Measurements from ENCODE around the gene CREB3L2. TPM values are rescaled to one million over a fixed set of nuclear protein-coding genes. Genes with fewer than 3 reads are reported as not detected.

CREB3L2 gene
- polyA plus RNA-seq, 3 donors, result 6.9 to 12.9 (median 11.9) TPM

- Histone ChIP-seq H4K20me1 (ENCODE audit: insufficient read depth, low read length) (peaks cover 19% of the 10 kb centered on the region), H2AFZ (ENCODE audit: insufficient read depth, low read depth, low read length, poor library complexity, severe bottlenecking) (peak overlapping the region; percentile 27), H3K27ac (ENCODE audit: low read depth in 1 of 2, low read length in 2 of 2) (peak overlapping the region; percentile 6 to 93), H3K79me2 (ENCODE audit: insufficient read depth, low read length) (peaks cover 88% of the 10 kb centered on the region), H3K4me3 (replicated peaks in 1 of 3; ENCODE audit: low read depth in 2 of 3, low read length in 3 of 3) (peak overlapping the region in 1 of 3 experiments; percentile 59), H3K4me1 (ENCODE audit: control insufficient read depth in 1 of 2, insufficient read depth in 2 of 2, low read length in 2 of 2) (peaks cover 43 to 51% of the 10 kb centered on the region in 2 donors), H3K27me3 (ENCODE audit: control insufficient read depth in 2 of 2, insufficient read depth in 2 of 2, low read length in 2 of 2) (no peaks in the 10 kb centered on the region), H3K9me3 (replicated peaks in 1 of 2; ENCODE audit: control insufficient read depth in 1 of 2, insufficient read depth in 1 of 2, low read length in 2 of 2) (no peaks in the 10 kb centered on the region), H3K9ac (ENCODE audit: insufficient read depth, low read length, poor library complexity, severe bottlenecking) (peak overlapping the region; percentile 7), H3K4me2 (replicated peaks; ENCODE audit: extremely low read depth, low read length, poor library complexity, severe bottlenecking) (peak overlapping the region; percentile 67), H3K36me3 (replicated peaks in 1 of 2; ENCODE audit: control insufficient read depth in 1 of 2, insufficient read depth in 2 of 2, low read length in 2 of 2) (peaks cover 0 to 6% of the 10 kb centered on the region in 2 donors)
- intact Hi-C loops (cut with micrococcal nuclease), result no loop called here
- Mint-ChIP-seq H3K9me3 (peaks cover 0 to 2% (median 0%) of the 10 kb centered on the region in 7 donors), H3K4me3 (peak overlapping the region in 1 of 2 donors; percentile 31), H3K36me3 (peaks cover 2 to 5% of the 10 kb centered on the region in 2 donors), H3K27me3 (ENCODE audit: low read depth in 3 of 3) (no peaks in the 10 kb centered on the region), H3K27ac (peak overlapping the region; percentile 8 to 85 (median 66)), H3K4me1 (peaks cover 56% of the 10 kb centered on the region)
- peak in 1 of 3 donors; percentile 5 for DNase-seq
- TF ChIP-seq CTCF (IDR thresholded peaks at IDR 0.05), result no peak
- WGBS (ENCODE audit: insufficient coverage), result 59% methylated on average over 6 of the region's 11 CpGs
Measured at GRCh38 chr7:137933270-137934017, 68.4 kb downstream of the CREB3L2 start.

DNA sequence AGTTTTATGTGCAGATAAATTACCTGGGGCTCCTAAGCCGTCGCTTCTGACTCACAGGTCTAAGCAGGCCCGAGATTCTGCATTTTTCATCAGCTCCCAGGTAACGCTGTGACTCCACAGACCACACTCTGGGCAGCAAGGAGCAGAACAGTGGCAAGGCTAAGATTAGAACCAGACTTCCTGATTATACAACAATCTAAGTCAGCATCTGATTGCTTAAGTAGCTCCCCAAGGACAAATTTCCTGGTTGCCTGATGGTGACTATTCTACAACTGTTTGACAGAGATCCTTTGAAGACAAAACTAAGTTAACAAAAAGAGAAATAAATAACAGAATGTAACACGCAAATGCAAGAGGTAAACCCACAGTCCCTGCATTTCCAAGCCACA is 69.0 kb downstream of the CREB3L2 start:
- DNase-seq, result peak; percentile 15 to 73 (median 43)
- Mint-ChIP-seq H3K27ac (peak overlapping the region; percentile 8 to 85 (median 66)), H3K4me1 (peaks cover 56% of the 10 kb centered on the region), H3K9me3 (peaks cover 0 to 2% (median 0%) of the 10 kb centered on the region in 7 donors), H3K27me3 (ENCODE audit: low read depth in 3 of 3) (no peaks in the 10 kb centered on the region), H3K4me3 (peak overlapping the region; percentile 54 to 56), H3K36me3 (peaks cover 7 to 9% of the 10 kb centered on the region in 2 donors)
- Histone ChIP-seq H4K20me1 (ENCODE audit: insufficient read depth, low read length) (peaks cover 19% of the 10 kb centered on the region), H3K9me3 (replicated peaks in 1 of 2; ENCODE audit: control insufficient read depth in 1 of 2, insufficient read depth in 1 of 2, low read length in 2 of 2) (no peaks in the 10 kb centered on the region), H3K27ac (ENCODE audit: low read depth in 1 of 2, low read length in 2 of 2) (peak overlapping the region; percentile 6 to 93), H3K36me3 (replicated peaks in 1 of 2; ENCODE audit: control insufficient read depth in 1 of 2, insufficient read depth in 2 of 2, low read length in 2 of 2) (peaks cover 3 to 11% of the 10 kb centered on the region in 2 donors), H3K27me3 (ENCODE audit: control insufficient read depth in 2 of 2, insufficient read depth in 2 of 2, low read length in 2 of 2) (no peaks in the 10 kb centered on the region), H2AFZ (ENCODE audit: insufficient read depth, low read depth, low read length, poor library complexity, severe bottlenecking) (peak overlapping the region; percentile 27), H3K4me3 (replicated peaks in 1 of 3; ENCODE audit: low read depth in 2 of 3, low read length in 3 of 3) (peak overlapping the region in 1 of 3 experiments; percentile 59), H3K4me1 (ENCODE audit: control insufficient read depth in 1 of 2, insufficient read depth in 2 of 2, low read length in 2 of 2) (peaks cover 43 to 51% of the 10 kb centered on the region in 2 donors), H3K4me2 (replicated peaks; ENCODE audit: extremely low read depth, low read length, poor library complexity, severe bottlenecking) (peak overlapping the region; percentile 67), H3K79me2 (ENCODE audit: insufficient read depth, low read length) (peaks cover 91% of the 10 kb centered on the region), H3K9ac (ENCODE audit: insufficient read depth, low read length, poor library complexity, severe bottlenecking) (no peak overlapping the region)
- TF ChIP-seq CTCF (IDR thresholded peaks at IDR 0.05), result no peak
- intact Hi-C loops (cut with micrococcal nuclease), result no loop called here
- 0% methylated on average over 4 of the region's 5 CpGs for WGBS (ENCODE audit: insufficient coverage)

All from CD14-positive monocyte (primary cell).